Activated CD4-positive, alpha-beta T cell treated with anti-CD3 and anti-CD28 coated beads for 1 hour (primary cell): ENCODE results near the gene ARHGEF1.
A peak's percentile ranks its signal among the peaks of the same experiment; 100 is the strongest.
"Not testable (repeated sequence)": the region's sequence is repeated elsewhere in the genome, so short reads cannot be mapped to it uniquely, and the experiment has no call there.

Experiments used
- DNase-seq: peaks from one replicate; pipeline ENCODE4 v3.0.0-alpha.2; 2020

Gene ARHGEF1

GRCh38 chr19:41933693-41934426 lies 50.9 kb downstream of the ARHGEF1 start:
- no peak for DNase-seq

- peak; percentile 60 for DNase-seq
Measured at GRCh38 chr19:41934849-41935374, 51.9 kb downstream of the ARHGEF1 start.

GRCh38 chr19:41935760-41936415 lies 52.9 kb downstream of the ARHGEF1 start:
- DNase-seq: no peak

GRCh38 chr19:41936416-41936850 lies 53.4 kb downstream of the ARHGEF1 start:
- no peak for DNase-seq

- DNase-seq: no peak
Measured at GRCh38 chr19:41936961-41937360, 54.0 kb downstream of the ARHGEF1 start.

- no peak for DNase-seq
Measured at GRCh38 chr19:41937525-41938468, 54.8 kb downstream of the ARHGEF1 start.

GRCh38 chr19:41939209-41939608 lies 56.2 kb downstream of the ARHGEF1 start:
- not testable (repeated sequence) for DNase-seq

- DNase-seq: peak; percentile 23
Measured at GRCh38 chr19:41939861-41940730, 57.1 kb downstream of the ARHGEF1 start.

- no peak for DNase-seq
Measured at GRCh38 chr19:41940731-41941409, 57.9 kb downstream of the ARHGEF1 start.

- DNase-seq: no peak
Measured at GRCh38 chr19:41941410-41942202, 58.6 kb downstream of the ARHGEF1 start.

- no peak for DNase-seq
Measured at GRCh38 chr19:41944336-41944735, 61.4 kb downstream of the ARHGEF1 start.

- DNase-seq: peak; percentile 76
Measured at GRCh38 chr19:41945135-41945766, 62.3 kb downstream of the ARHGEF1 start.

- DNase-seq: no peak
Measured at GRCh38 chr19:41947091-41947490, 64.1 kb downstream of the ARHGEF1 start.

GRCh38 chr19:41951686-41952172 lies 68.7 kb downstream of the ARHGEF1 start:
- DNase-seq: peak; percentile 80

- no peak for DNase-seq
Measured at GRCh38 chr19:41955521-41955920, 72.5 kb downstream of the ARHGEF1 start.

GRCh38 chr19:41956621-41957020 lies 73.6 kb downstream of the ARHGEF1 start:
- no peak for DNase-seq
